H1 (cell line): ENCODE results near the gene LCORL. TPM values are rescaled to one million over a fixed set of nuclear protein-coding genes. Genes with fewer than 3 reads are reported as not detected.

Experiments used
- EZH2 ChIP-seq: fragments of 200-600 bp; sonication (generic); IDR thresholded peaks from 2 replicates; pipeline ENCODE4 v1.7.1; 2012; ENCODE audit warnings: low read depth, mild to moderate bottlenecking, moderate library complexity, low read length, inconsistent platforms; ENCODE audit not compliant: severe bottlenecking
- polyA plus RNA-seq, 7 experiments: library from polyadenylated mRNA; depleted of rRNA in 3 of 7; stranded (reverse) in 5 of 7; unstranded in 2 of 7; fragments of >200 nt in 5 of 7; fragments of 200-250 nt in 2 of 7; gene quantifications; 1 replicate in 5 of 7; 2 replicates in 1 of 7; 4 replicates in 1 of 7; pipeline versions ENCODE4 v1.2.1 to v1.2.3, GENCODE V29; 2011 to 2013; ENCODE audit warnings: missing spikeins in 2 of 7, mixed read lengths in 2 of 7
- total RNA-seq: library from RNA; stranded (reverse); fragmentation: NEBNext Ultra II Directional; extraction: Animal tissue kit (Norgen Biotek cat#: 25700); gene quantifications from 2 replicates; pipeline ENCODE4 v1.2.1, GENCODE V29; 2021

Gene LCORL
- total and polyA plus RNA-seq, 2 of the 8 experiments (the other 6 are each of a cell fraction or from before 2014, with no cell fraction given) = 2.2 to 19.2 TPM

DNA sequence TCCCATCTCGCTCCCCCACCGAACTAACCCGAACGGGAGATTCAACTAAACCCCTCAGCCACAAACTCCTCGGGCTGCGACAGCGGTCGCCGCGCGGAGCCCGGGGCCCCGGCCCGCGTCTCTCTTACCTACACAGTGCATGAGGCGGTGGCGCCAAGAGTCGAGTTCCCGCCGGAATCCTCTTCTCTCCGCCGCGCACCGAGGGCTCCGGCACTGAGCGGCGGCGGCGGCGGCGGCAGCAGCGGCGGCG is 160 bp downstream of the LCORL start (continued):
- TF ChIP-seq EZH2 = no peak
- TF ChIP-seq, all 59 proteins: peak for 10
